HS-27A (cell line): ENCODE data around the gene DHX57.

ENCODE experiments used
- DNase-seq: peaks from one replicate; pipeline ENCODE4 v3.0.0-alpha.2; 2012; ENCODE audit warnings: low read depth, missing footprints

The DHX57 gene

GRCh38 chr2:38751596-38752410 lies 123.9 kb downstream of the DHX57 start:
- no peak for DNase-seq

- DNase-seq, result peak; percentile 94
Measured at GRCh38 chr2:38750891-38751595, 124.7 kb downstream of the DHX57 start, which contains the start of gene SRSF7. SRSF7 (minus strand) TSS chr2:38751361; CDS start chr2:38751256, 105 bp downstream.

GRCh38 chr2:38750011-38750890 lies 125.5 kb downstream of the DHX57 start:
- DNase-seq, result no peak

GRCh38 chr2:38748943-38749804 lies 126.6 kb downstream of the DHX57 start:
- DNase-seq, result no peak

GRCh38 chr2:38748391-38748790 lies 127.3 kb downstream of the DHX57 start:
- DNase-seq, result no peak

GRCh38 chr2:38747819-38748218 lies 127.9 kb downstream of the DHX57 start:
- no peak for DNase-seq
